SK-N-SH treated with all-trans-retinoic acid at 6 μM for 48 hours (cell line): Measurements from ENCODE around the gene ST6GALNAC2.
A peak's percentile ranks its signal among the peaks of the same experiment; 100 is the strongest.
"Not testable (repeated sequence)": the region's sequence is repeated elsewhere in the genome, so short reads cannot be mapped to it uniquely, and the experiment has no call there.

Experiments
- ATAC-seq: fragments of 200-7000 bp; cut with Tn5 transposase; 3 replicates; pipeline ENCODE4 v1.9.1; 2020; ENCODE audit warnings: mild to moderate bottlenecking, moderate library complexity
- ARNTL ChIP-seq: fragments of 450-650 bp; formaldehyde crosslinking; IDR thresholded peaks from 2 replicates; pipeline ENCODE4 v1.5.0; 2020; ENCODE audit warnings: low read depth, mild to moderate bottlenecking, moderate library complexity, borderline replicate concordance
- BACH2 ChIP-seq: fragments of 250-450 bp; sonication (Bioruptor Pico); IDR thresholded peaks from 2 replicates; pipeline ENCODE4 v1.9.0; 2021; ENCODE audit warnings: mild to moderate bottlenecking, borderline replicate concordance
- CSDC2 ChIP-seq: fragments of 250-450 bp; sonication (Bioruptor Pico); IDR thresholded peaks from 2 replicates; pipeline ENCODE4 v1.5.0; 2020; ENCODE audit warnings: mild to moderate bottlenecking, moderate library complexity
- ESRRG ChIP-seq: fragments of 250-450 bp; sonication (Bioruptor Pico); IDR thresholded peaks from 2 replicates; pipeline ENCODE4 v1.6.1; 2021; ENCODE audit warnings: mild to moderate bottlenecking
- GLIS3 ChIP-seq: fragments of 250-450 bp; sonication (Bioruptor Pico); IDR thresholded peaks from 2 replicates; pipeline ENCODE4 v1.5.0; 2020; ENCODE audit warnings: mild to moderate bottlenecking, moderate library complexity
- ISL1 ChIP-seq: fragments of 250-450 bp; sonication (Bioruptor Pico); IDR thresholded peaks from 2 replicates; pipeline ENCODE4 v2.1.2; 2022; ENCODE audit warnings: mild to moderate bottlenecking, moderate library complexity
- OSR1 ChIP-seq: fragments of 250-450 bp; sonication (Bioruptor Pico); IDR thresholded peaks from 2 replicates; pipeline ENCODE4 v1.8.0; 2022; ENCODE audit warnings: moderate library complexity, mild to moderate bottlenecking, inconsistent platforms
- PPARA ChIP-seq: fragments of 250-450 bp; sonication (Bioruptor Pico); IDR thresholded peaks from 2 replicates; pipeline ENCODE4 v1.5.0; 2020; ENCODE audit warnings: mild to moderate bottlenecking, borderline replicate concordance
- RARB ChIP-seq: fragments of 250-450 bp; sonication (Bioruptor Pico); IDR thresholded peaks from 2 replicates; pipeline ENCODE4 v1.8.0; 2021; ENCODE audit warnings: mild to moderate bottlenecking, moderate library complexity
- SNAI2 ChIP-seq: fragments of 250-450 bp; sonication (Bioruptor Pico); IDR thresholded peaks from 2 replicates; pipeline ENCODE4 v1.5.0; 2020; ENCODE audit warnings: mild to moderate bottlenecking, moderate library complexity
- TCF4 ChIP-seq: fragments of 250-450 bp; sonication (Bioruptor Pico); IDR thresholded peaks from 2 replicates; pipeline ENCODE4 v1.8.0; 2021; ENCODE audit warnings: mild to moderate bottlenecking, moderate library complexity, borderline replicate concordance
- TOX ChIP-seq: fragments of 250-450 bp; sonication (Bioruptor Pico); IDR thresholded peaks from 2 replicates; pipeline ENCODE4 v1.8.0; 2021; ENCODE audit warnings: mild to moderate bottlenecking, moderate library complexity, borderline replicate concordance
- ZC3H10 ChIP-seq: fragments of 250-450 bp; sonication (Bioruptor Pico); IDR thresholded peaks from 2 replicates; pipeline ENCODE4 v1.5.1; 2021; ENCODE audit warnings: mild to moderate bottlenecking, moderate library complexity
- ZFP3 ChIP-seq: fragments of 250-450 bp; sonication (Bioruptor Pico); IDR thresholded peaks from 2 replicates; pipeline ENCODE4 v1.5.0; 2020; ENCODE audit warnings: mild to moderate bottlenecking, moderate library complexity
- ZFP30 ChIP-seq: fragments of 450-650 bp; formaldehyde crosslinking; IDR thresholded peaks from 2 replicates; pipeline ENCODE4 v1.5.0; 2022; ENCODE audit warnings: mild to moderate bottlenecking, moderate library complexity
- ZNF565 ChIP-seq: fragments of 450-650 bp; formaldehyde crosslinking; conservative IDR thresholded peaks from 2 replicates; pipeline ENCODE4 v1.5.0; 2020; ENCODE audit warnings: low read depth, mild to moderate bottlenecking, moderate library complexity
- ZNF70 ChIP-seq: fragments of 450-650 bp; formaldehyde crosslinking; IDR thresholded peaks from 2 replicates; pipeline ENCODE4 v1.5.0; 2020; ENCODE audit warnings: mild to moderate bottlenecking, moderate library complexity
- ZNF8 ChIP-seq: fragments of 450-650 bp; formaldehyde crosslinking; IDR thresholded peaks from 2 replicates; pipeline ENCODE4 v1.5.0; 2020; ENCODE audit warnings: mild to moderate bottlenecking, moderate library complexity
- TF ChIP-seq, protein P1 (sequence below): fragments of 250-450 bp; sonication (Bioruptor Pico); IDR thresholded peaks from 2 replicates; pipeline ENCODE4 v1.8.0; 2020; ENCODE audit warnings: mild to moderate bottlenecking, moderate library complexity, borderline replicate concordance
- TF ChIP-seq, protein P2 (sequence below): fragments of 250-450 bp; sonication (Bioruptor Pico); IDR thresholded peaks from 2 replicates; pipeline ENCODE4 v1.5.1; 2021; ENCODE audit warnings: mild to moderate bottlenecking, moderate library complexity
- TF ChIP-seq, protein P3 (sequence below): fragments of 250-450 bp; sonication (Bioruptor Pico); IDR thresholded peaks from 2 replicates; pipeline ENCODE4 v1.5.1; 2020; ENCODE audit warnings: low read depth, mild to moderate bottlenecking, moderate library complexity
- TF ChIP-seq, protein P4 (sequence below): fragments of 250-450 bp; sonication (Bioruptor Pico); IDR thresholded peaks from 2 replicates; pipeline ENCODE4 v1.8.0; 2021; ENCODE audit warnings: low read depth, mild to moderate bottlenecking, moderate library complexity, borderline replicate concordance
- TF ChIP-seq, protein P5 (sequence below): fragments of 250-450 bp; sonication (Bioruptor Pico); IDR thresholded peaks from 2 replicates; pipeline ENCODE4 v1.5.0; 2020; ENCODE audit warnings: mild to moderate bottlenecking, moderate library complexity

ST6GALNAC2 gene

DNA sequence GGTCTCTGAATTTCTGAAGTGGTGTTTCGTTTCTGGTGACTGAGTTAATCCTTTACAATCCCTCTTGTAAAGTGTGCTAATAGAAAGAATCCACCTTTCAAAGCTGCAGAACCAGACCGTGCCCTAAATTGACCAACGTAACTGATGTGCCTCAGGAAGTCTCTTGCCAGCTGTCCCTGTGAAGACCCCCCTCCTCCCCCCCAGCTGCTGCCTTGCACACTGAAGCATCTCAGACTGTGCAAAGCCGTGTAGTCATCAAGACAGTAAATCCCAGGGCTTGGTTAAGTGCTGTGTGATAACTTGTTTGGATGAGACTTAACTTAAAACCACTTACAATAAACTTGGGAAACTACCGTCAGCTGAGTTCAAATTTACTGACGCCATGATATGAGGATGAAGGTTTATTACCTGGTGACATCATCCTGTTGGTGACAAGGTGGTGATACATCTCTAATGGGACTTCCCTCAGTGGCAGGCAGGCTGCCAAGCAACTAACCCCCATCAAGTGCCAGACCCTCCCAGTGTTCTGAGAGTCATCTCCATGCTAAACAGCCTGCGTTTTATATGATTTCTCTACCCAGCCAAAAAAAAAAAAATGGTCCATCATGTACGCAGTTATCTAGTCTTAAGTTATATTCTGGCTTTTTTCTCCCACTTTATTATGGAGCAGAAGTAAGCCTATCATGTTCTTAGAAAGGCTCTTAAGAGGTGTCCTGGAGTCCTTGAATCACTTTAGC lies 20.5 kb downstream of the ST6GALNAC2 start:
- not testable (repeated sequence) for ATAC-seq
- TF ChIP-seq GLIS3, result 0 out of 2 replicates have a peak, but pooled peaks have one; percentile 17

DNA sequence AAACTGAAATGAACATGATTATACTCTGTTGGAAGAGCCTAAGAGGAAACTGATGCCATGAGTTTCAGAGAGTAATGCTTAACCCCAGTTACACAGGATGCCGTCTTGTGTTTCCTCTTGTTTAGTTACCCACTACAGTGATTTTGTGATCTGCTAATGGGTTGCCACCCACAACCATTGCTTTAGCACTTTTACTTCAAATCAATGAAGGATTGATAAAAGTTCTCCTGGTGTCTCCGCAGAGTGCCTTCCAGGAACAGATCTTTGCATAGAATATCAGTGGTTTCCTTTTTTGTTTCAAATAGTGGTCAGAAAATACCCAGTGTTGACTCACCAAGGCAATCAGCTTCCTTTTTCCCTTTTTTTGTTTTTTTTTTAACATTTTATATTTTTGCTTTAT lies 22.3 kb downstream of the ST6GALNAC2 start:
- not testable (repeated sequence) for ATAC-seq

DNA sequence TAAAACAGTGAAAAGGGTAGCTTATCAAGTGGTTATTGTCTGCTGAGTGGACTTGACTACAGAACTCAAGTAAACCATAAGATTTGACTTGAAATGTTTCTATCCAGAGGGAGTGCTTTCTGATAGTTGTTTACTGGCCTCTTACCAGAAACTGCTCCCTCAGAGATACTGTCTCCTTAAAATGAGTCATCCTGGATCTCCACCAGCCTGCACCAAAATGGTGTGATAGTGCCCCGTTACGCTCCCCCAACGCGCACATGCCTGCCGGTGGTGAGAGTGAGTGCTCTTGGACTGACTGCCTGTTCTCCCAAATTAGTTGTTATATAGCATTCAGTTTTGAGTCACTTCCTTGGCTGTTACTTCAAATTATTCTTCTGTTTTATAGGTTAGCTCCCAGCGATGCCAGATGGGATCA lies 22.9 kb downstream of the ST6GALNAC2 start:
- no peak for TF ChIP-seq GLIS3
- no peak for TF ChIP-seq ZNF565 (CRISPR knock-in tag)
- TF ChIP-seq, protein P1, sequence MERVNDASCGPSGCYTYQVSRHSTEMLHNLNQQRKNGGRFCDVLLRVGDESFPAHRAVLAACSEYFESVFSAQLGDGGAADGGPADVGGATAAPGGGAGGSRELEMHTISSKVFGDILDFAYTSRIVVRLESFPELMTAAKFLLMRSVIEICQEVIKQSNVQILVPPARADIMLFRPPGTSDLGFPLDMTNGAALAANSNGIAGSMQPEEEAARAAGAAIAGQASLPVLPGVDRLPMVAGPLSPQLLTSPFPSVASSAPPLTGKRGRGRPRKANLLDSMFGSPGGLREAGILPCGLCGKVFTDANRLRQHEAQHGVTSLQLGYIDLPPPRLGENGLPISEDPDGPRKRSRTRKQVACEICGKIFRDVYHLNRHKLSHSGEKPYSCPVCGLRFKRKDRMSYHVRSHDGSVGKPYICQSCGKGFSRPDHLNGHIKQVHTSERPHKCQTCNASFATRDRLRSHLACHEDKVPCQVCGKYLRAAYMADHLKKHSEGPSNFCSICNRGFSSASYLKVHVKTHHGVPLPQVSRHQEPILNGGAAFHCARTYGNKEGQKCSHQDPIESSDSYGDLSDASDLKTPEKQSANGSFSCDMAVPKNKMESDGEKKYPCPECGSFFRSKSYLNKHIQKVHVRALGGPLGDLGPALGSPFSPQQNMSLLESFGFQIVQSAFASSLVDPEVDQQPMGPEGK, result no peak
- no peak for TF ChIP-seq RARB (CRISPR knock-in tag)
- TF ChIP-seq TOX, result no peak
- TF ChIP-seq ZFP3 (CRISPR knock-in tag), result peak; percentile 64; the same call in 1 of the 2 replicates
- no peak for TF ChIP-seq TCF4 (CRISPR knock-in tag)
- no peak for TF ChIP-seq ARNTL
- TF ChIP-seq ISL1 (CRISPR knock-in tag), result peak; percentile 51; the same call in 1 of the 2 replicates
- no peak for TF ChIP-seq PPARA
- TF ChIP-seq, protein P2, sequence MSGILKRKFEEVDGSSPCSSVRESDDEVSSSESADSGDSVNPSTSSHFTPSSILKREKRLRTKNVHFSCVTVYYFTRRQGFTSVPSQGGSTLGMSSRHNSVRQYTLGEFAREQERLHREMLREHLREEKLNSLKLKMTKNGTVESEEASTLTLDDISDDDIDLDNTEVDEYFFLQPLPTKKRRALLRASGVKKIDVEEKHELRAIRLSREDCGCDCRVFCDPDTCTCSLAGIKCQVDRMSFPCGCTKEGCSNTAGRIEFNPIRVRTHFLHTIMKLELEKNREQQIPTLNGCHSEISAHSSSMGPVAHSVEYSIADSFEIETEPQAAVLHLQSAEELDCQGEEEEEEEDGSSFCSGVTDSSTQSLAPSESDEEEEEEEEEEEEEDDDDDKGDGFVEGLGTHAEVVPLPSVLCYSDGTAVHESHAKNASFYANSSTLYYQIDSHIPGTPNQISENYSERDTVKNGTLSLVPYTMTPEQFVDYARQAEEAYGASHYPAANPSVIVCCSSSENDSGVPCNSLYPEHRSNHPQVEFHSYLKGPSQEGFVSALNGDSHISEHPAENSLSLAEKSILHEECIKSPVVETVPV (CRISPR knock-in tag), result no peak
- peak; percentile 84 for ATAC-seq

DNA sequence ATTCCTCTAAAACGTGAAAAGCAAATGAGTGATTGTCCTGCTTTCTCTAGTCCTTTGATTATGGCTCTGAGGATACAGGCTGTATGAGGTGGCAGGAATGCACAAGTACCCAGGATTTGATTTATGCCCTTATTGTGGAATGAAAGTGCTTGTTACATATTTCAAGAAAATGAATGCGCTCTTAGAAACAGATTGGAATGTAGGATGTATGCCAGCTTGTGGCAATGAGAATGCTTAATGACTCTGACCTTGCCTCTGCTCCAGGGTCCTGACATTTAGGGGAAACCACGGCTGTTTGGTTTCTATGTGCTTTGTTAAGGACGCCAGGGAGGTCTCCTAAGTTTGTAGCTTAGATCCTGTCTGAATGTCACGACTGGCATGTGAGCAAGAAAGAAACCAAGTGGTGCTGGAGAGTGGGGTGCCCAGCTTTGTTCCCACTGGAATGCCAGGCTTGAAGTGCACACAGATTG lies 23.8 kb downstream of the ST6GALNAC2 start:
- peak; percentile 35 for ATAC-seq
- TF ChIP-seq ISL1 (CRISPR knock-in tag), result peak; percentile 97
- TF ChIP-seq, protein P1, result peak; percentile 59; the same call in 1 of the 2 replicates
- TF ChIP-seq ESRRG (CRISPR knock-in tag), result no peak
- TF ChIP-seq TCF4 (CRISPR knock-in tag), result no peak
- TF ChIP-seq TOX, result no peak
- no peak for TF ChIP-seq ZNF70
- TF ChIP-seq ZNF8 (CRISPR knock-in tag), result no peak
- TF ChIP-seq, protein P3, sequence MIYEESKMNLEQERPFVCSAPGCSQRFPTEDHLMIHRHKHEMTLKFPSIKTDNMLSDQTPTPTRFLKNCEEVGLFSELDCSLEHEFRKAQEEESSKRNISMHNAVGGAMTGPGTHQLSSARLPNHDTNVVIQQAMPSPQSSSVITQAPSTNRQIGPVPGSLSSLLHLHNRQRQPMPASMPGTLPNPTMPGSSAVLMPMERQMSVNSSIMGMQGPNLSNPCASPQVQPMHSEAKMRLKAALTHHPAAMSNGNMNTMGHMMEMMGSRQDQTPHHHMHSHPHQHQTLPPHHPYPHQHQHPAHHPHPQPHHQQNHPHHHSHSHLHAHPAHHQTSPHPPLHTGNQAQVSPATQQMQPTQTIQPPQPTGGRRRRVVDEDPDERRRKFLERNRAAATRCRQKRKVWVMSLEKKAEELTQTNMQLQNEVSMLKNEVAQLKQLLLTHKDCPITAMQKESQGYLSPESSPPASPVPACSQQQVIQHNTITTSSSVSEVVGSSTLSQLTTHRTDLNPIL (CRISPR knock-in tag), result 0 out of 2 replicates have a peak, but pooled peaks have one; percentile 19
- no peak for TF ChIP-seq PPARA
- TF ChIP-seq, protein P2 (CRISPR knock-in tag), result no peak
- no peak for TF ChIP-seq RARB (CRISPR knock-in tag)
- no peak for TF ChIP-seq SNAI2
- TF ChIP-seq ZNF565 (CRISPR knock-in tag), result no peak
- TF ChIP-seq OSR1, result no peak
- TF ChIP-seq, protein P4, sequence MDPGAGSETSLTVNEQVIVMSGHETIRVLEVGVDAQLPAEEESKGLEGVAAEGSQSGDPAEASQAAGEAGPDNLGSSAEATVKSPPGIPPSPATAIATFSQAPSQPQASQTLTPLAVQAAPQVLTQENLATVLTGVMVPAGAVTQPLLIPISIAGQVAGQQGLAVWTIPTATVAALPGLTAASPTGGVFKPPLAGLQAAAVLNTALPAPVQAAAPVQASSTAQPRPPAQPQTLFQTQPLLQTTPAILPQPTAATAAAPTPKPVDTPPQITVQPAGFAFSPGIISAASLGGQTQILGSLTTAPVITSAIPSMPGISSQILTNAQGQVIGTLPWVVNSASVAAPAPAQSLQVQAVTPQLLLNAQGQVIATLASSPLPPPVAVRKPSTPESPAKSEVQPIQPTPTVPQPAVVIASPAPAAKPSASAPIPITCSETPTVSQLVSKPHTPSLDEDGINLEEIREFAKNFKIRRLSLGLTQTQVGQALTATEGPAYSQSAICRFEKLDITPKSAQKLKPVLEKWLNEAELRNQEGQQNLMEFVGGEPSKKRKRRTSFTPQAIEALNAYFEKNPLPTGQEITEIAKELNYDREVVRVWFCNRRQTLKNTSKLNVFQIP (CRISPR knock-in tag), result no peak
- TF ChIP-seq ZFP30 (CRISPR knock-in tag), result no peak
- TF ChIP-seq, protein P5, sequence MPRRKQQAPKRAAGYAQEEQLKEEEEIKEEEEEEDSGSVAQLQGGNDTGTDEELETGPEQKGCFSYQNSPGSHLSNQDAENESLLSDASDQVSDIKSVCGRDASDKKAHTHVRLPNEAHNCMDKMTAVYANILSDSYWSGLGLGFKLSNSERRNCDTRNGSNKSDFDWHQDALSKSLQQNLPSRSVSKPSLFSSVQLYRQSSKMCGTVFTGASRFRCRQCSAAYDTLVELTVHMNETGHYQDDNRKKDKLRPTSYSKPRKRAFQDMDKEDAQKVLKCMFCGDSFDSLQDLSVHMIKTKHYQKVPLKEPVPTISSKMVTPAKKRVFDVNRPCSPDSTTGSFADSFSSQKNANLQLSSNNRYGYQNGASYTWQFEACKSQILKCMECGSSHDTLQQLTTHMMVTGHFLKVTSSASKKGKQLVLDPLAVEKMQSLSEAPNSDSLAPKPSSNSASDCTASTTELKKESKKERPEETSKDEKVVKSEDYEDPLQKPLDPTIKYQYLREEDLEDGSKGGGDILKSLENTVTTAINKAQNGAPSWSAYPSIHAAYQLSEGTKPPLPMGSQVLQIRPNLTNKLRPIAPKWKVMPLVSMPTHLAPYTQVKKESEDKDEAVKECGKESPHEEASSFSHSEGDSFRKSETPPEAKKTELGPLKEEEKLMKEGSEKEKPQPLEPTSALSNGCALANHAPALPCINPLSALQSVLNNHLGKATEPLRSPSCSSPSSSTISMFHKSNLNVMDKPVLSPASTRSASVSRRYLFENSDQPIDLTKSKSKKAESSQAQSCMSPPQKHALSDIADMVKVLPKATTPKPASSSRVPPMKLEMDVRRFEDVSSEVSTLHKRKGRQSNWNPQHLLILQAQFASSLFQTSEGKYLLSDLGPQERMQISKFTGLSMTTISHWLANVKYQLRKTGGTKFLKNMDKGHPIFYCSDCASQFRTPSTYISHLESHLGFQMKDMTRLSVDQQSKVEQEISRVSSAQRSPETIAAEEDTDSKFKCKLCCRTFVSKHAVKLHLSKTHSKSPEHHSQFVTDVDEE, result no peak
- TF ChIP-seq CSDC2 (CRISPR knock-in tag), result no peak
- no peak for TF ChIP-seq ZC3H10 (CRISPR knock-in tag)
- TF ChIP-seq ZFP3 (CRISPR knock-in tag), result no peak
- no peak for TF ChIP-seq BACH2 (CRISPR knock-in tag)
- TF ChIP-seq GLIS3, result peak; percentile 36; the same call in 1 of the 2 replicates
